NCI-H128 (cell line): ENCODE data around the gene GUK1.
"Not testable (repeated sequence)": the region's sequence is repeated elsewhere in the genome, so short reads cannot be mapped to it uniquely, and the experiment has no call there.

Experiments used
- DNase-seq: peaks from one replicate; lab custom pipeline; 2025; ENCODE audit not compliant: unreplicated experiment; lab: John Stamatoyannopoulos, UW

The GUK1 gene

GRCh38 chr1:228175316-228176023, 35.4 kb downstream of the GUK1 start:
- DNase-seq, result no peak

- DNase-seq, result no peak
Observed at GRCh38 chr1:228176024-228176395, 35.9 kb downstream of the GUK1 start.

GRCh38 chr1:228176461-228177182, 36.5 kb downstream of the GUK1 start:
- DNase-seq, result no peak

- DNase-seq, result no peak
Observed at GRCh38 chr1:228177183-228177475, 37.0 kb downstream of the GUK1 start.

GRCh38 chr1:228177721-228178710, 37.9 kb downstream of the GUK1 start:
- no peak for DNase-seq

- DNase-seq, result no peak
Observed at GRCh38 chr1:228178737-228179684, 38.9 kb downstream of the GUK1 start.

- no peak for DNase-seq
Observed at GRCh38 chr1:228180271-228180958, 40.3 kb downstream of the GUK1 start.

- DNase-seq, result no peak
Observed at GRCh38 chr1:228180959-228181644, 41.0 kb downstream of the GUK1 start.

GRCh38 chr1:228181645-228182034, 41.6 kb downstream of the GUK1 start:
- DNase-seq, result no peak

GRCh38 chr1:228182296-228183030, 42.4 kb downstream of the GUK1 start:
- no peak for DNase-seq

GRCh38 chr1:228184152-228184551, 44.1 kb downstream of the GUK1 start:
- no peak for DNase-seq

- DNase-seq, result no peak
Observed at GRCh38 chr1:228185641-228185965, 45.5 kb downstream of the GUK1 start.

- DNase-seq, result not testable (repeated sequence)
Observed at GRCh38 chr1:228188249-228188648, 48.2 kb downstream of the GUK1 start.

GRCh38 chr1:228190182-228190581, 50.1 kb downstream of the GUK1 start:
- no peak for DNase-seq

GRCh38 chr1:228190778-228191177, 50.7 kb downstream of the GUK1 start:
- no peak for DNase-seq

- DNase-seq, result no peak
Observed at GRCh38 chr1:228194436-228194835, 54.4 kb downstream of the GUK1 start.

- no peak for DNase-seq
Observed at GRCh38 chr1:228194921-228195812, 55.1 kb downstream of the GUK1 start.
